ENCODE measurements around the gene SLC19A1. TPM values are rescaled to one million over a fixed set of nuclear protein-coding genes. Genes with fewer than 3 reads are reported as not detected.

Gene SLC19A1
- total and polyA plus RNA-seq, 2 donors from 2014 or later: 5.1 to 7.2 TPM

- no peak overlapping the region for H3K27ac ChIP-seq (ENCODE audit: low read depth in 2 of 2, low read length in 2 of 2)
- H3K4me3 ChIP-seq (ENCODE audit: low read length in 3 of 3): no peak overlapping the region
- intact Hi-C loops (cut with DNase I): no loop called here
- H3K4me1 ChIP-seq (ENCODE audit: control insufficient read depth in 2 of 3, insufficient read depth in 2 of 3, low read depth in 1 of 3, low read length in 3 of 3): no peaks in the 10 kb centered on the region
- H3K9me3 ChIP-seq (ENCODE audit: control insufficient read depth in 2 of 3, insufficient read depth in 1 of 3, low read length in 3 of 3): no peaks in the 10 kb centered on the region
- no peak overlapping the region for H3K9ac ChIP-seq (ENCODE audit: low read length in 3 of 3)
- FAIRE-seq (no peak), DNase-seq (no peak)
- peaks cover 4 to 15% (median 5%) of the 10 kb centered on the region in 3 donors for H3K36me3 ChIP-seq (ENCODE audit: control insufficient read depth in 2 of 3, insufficient read depth in 3 of 3, low read length in 3 of 3)
- no peaks in the 10 kb centered on the region for H3K27me3 ChIP-seq (ENCODE audit: control insufficient read depth, insufficient read depth, low read length)
- no peak for TF ChIP-seq CTCF (IDR thresholded peaks at IDR 0.05; ENCODE audit: borderline replicate concordance, extremely low read depth, insufficient read depth)
These were observed 53.1 kb downstream of the SLC19A1 start for GRCh38 chr21:45488931-45489721.

- peaks cover 8 to 24% (median 10%) of the 10 kb centered on the region in 3 donors for H3K36me3 ChIP-seq (ENCODE audit: control insufficient read depth in 2 of 3, insufficient read depth in 3 of 3, low read length in 3 of 3)
- no peaks in the 10 kb centered on the region for H3K27me3 ChIP-seq (ENCODE audit: control insufficient read depth, insufficient read depth, low read length)
- H3K4me1 ChIP-seq (ENCODE audit: control insufficient read depth in 2 of 3, insufficient read depth in 2 of 3, low read depth in 1 of 3, low read length in 3 of 3): no peaks in the 10 kb centered on the region
- no peak overlapping the region for H3K27ac ChIP-seq (ENCODE audit: low read depth in 2 of 2, low read length in 2 of 2)
- no peak for FAIRE-seq
- no peak for TF ChIP-seq CTCF (IDR thresholded peaks at IDR 0.05; ENCODE audit: borderline replicate concordance, extremely low read depth, insufficient read depth)
- intact Hi-C loops (cut with DNase I): no loop called here
- DNase-seq: no peak
- no peaks in the 10 kb centered on the region for H3K9me3 ChIP-seq (ENCODE audit: control insufficient read depth in 2 of 3, insufficient read depth in 1 of 3, low read length in 3 of 3)
- H3K9ac ChIP-seq (ENCODE audit: low read length in 3 of 3): no peak overlapping the region
- no peak overlapping the region for H3K4me3 ChIP-seq (ENCODE audit: low read length in 3 of 3)
These were observed 54.2 kb downstream of the SLC19A1 start for GRCh38 chr21:45487891-45488600.

- no peaks in the 10 kb centered on the region for H3K4me1 ChIP-seq (ENCODE audit: control insufficient read depth in 2 of 3, insufficient read depth in 2 of 3, low read depth in 1 of 3, low read length in 3 of 3)
- H3K27me3 ChIP-seq (ENCODE audit: control insufficient read depth, insufficient read depth, low read length): no peaks in the 10 kb centered on the region
- no peak overlapping the region for H3K27ac ChIP-seq (ENCODE audit: low read depth in 2 of 2, low read length in 2 of 2)
- H3K9ac ChIP-seq (ENCODE audit: low read length in 3 of 3): no peak overlapping the region
- no peaks in the 10 kb centered on the region for H3K9me3 ChIP-seq (ENCODE audit: control insufficient read depth in 2 of 3, insufficient read depth in 1 of 3, low read length in 3 of 3)
- H3K4me3 ChIP-seq (ENCODE audit: low read length in 3 of 3): no peak overlapping the region
- FAIRE-seq: no peak
- no peak for DNase-seq
- H3K36me3 ChIP-seq (ENCODE audit: control insufficient read depth in 2 of 3, insufficient read depth in 3 of 3, low read length in 3 of 3): peaks cover 8 to 30% (median 10%) of the 10 kb centered on the region in 3 donors
- intact Hi-C loops (cut with DNase I): no loop called here
- no peak for TF ChIP-seq CTCF (IDR thresholded peaks at IDR 0.05; ENCODE audit: borderline replicate concordance, extremely low read depth, insufficient read depth)
These were observed 55.0 kb downstream of the SLC19A1 start for GRCh38 chr21:45487161-45487806.

Data from kidney (tissue), 14 donors.